A673 (cell line): ENCODE data around the gene HGFAC.

Experiments
- EZH2 ChIP-seq: fragments of 200-600 bp; sonication (generic); IDR thresholded peaks from 2 replicates; pipeline ENCODE4 v1.6.1; 2017; ENCODE audit warnings: borderline replicate concordance, low read depth, mild to moderate bottlenecking, mixed read lengths, antibody characterized with exemption, low read length; ENCODE audit not compliant: poor library complexity, severe bottlenecking
- TF ChIP-seq, protein P1 (sequence below): fragments of 300-800, 200-600 bp; sonication (generic); conservative IDR thresholded peaks from 2 replicates; pipeline ENCODE4 v1.5.1; 2017; ENCODE audit warnings: low read depth, mild to moderate bottlenecking, antibody characterized with exemption, low read length, moderate library complexity, mixed read lengths

DNA sequence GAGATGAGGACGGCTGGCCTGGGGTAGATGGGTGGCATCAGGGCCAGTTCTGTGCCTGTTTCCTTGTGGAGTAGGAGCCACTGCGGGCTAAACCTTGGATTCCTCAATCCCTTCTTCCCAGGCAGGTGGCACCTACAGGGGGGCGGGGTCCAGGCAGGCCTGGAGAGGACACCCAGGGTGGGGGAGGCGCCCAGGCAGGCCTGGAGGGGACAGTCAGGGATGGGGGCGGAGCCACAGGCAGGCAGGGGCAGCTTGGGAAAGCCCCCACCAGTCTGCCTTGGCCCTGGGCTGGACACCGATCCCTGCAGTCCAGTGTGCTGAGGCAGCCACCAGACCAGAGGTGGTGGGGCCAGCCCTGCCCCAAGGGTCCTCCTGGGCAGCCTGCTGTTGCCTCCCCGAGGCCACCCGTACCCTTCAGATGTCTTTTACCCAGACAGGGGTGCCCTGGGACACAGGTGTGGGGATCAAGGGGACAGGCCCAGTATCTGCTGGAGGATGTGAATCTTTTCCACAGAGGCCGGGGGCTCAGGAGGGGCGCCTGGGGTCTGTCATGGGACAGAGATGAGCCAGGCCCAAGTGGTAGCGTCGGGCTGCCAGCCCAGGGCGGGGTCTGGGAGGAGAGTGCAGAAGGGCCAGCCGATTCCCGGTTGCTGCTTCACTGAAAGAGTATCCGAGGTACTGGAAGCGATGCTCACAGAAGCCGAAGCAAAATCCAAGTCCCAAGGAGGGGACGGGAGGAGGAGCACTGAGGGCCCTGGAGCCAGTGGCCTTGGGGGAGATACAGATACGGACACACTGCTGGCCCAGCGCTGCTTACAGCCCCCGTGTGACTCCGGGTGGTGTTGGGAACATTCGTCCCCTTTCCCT lies 56.0 kb downstream of the HGFAC start:
- TF ChIP-seq, protein P1, sequence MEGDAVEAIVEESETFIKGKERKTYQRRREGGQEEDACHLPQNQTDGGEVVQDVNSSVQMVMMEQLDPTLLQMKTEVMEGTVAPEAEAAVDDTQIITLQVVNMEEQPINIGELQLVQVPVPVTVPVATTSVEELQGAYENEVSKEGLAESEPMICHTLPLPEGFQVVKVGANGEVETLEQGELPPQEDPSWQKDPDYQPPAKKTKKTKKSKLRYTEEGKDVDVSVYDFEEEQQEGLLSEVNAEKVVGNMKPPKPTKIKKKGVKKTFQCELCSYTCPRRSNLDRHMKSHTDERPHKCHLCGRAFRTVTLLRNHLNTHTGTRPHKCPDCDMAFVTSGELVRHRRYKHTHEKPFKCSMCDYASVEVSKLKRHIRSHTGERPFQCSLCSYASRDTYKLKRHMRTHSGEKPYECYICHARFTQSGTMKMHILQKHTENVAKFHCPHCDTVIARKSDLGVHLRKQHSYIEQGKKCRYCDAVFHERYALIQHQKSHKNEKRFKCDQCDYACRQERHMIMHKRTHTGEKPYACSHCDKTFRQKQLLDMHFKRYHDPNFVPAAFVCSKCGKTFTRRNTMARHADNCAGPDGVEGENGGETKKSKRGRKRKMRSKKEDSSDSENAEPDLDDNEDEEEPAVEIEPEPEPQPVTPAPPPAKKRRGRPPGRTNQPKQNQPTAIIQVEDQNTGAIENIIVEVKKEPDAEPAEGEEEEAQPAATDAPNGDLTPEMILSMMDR, result no peak
- no peak for TF ChIP-seq EZH2
